Measurements from ENCODE around the gene MYT1.

- no peak for TF ChIP-seq CTCF (conservative IDR thresholded peaks at IDR 0.05)
- TF ChIP-seq ZFX (IDR thresholded peaks at IDR 0.05): no peak
These were observed 116.2 kb downstream of the MYT1 start for GRCh38 chr20:64280460-64280843.
